GM19043 (cell line): ENCODE measurements around the gene NUBP1.
"Not testable (repeated sequence)": the region's sequence is repeated elsewhere in the genome, so short reads cannot be mapped to it uniquely, and the experiment has no call there.

Experiments used
- ATAC-seq: cut with Tn5 transposase; IDR thresholded peaks from one replicate; pipeline ENCODE4 v1.9.1; 2021; ENCODE audit warnings: low read depth; ENCODE audit not compliant: unreplicated experiment

NUBP1 gene

GRCh38 chr16:10750793-10751192, 7.2 kb downstream of the NUBP1 start:
- no peak for ATAC-seq

DNA sequence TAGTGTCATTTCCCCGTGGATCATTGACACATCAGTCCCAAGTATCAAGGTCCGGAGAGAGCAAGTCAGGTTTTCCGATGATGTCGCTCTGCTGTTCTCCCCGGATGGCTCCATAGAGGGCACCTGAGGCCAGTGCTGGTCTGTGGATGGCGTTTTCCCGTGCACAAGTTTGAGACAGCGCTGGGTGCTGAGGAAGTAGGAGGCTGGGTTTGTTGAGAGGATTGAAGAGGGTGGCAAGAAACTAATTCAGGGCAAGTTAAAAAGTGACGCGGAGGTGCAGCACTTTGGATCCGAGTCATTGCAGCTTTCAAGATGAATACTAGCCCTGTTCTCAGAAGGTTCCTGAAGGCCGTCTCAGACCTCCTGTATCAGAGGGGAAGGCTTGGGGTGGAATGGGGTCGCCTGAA, 7.7 kb downstream of the NUBP1 start:
- no peak for ATAC-seq

- peak; percentile 66 for ATAC-seq
Measured at GRCh38 chr16:10752843-10753523, 9.3 kb downstream of the NUBP1 start.

DNA sequence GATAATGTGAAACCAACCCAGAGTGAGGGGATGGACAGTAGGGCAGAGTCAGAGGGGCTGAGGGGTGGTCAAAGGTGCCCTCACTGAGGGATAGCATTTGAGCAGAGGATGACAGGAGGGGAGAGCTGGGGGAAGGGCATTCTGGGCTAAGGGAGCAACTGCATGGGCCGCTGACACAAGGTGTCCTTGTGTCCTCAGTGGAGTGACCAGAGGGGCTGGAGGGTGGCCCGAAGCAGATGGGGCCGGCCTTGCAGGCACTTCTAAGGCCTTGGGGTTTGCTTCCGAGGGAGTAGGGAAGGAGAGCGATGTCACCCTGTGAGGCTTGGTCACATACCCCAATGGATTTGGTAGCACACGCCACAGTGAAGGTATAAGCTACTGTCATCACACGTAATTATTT, 10.0 kb downstream of the NUBP1 start:
- ATAC-seq = no peak

- ATAC-seq = no peak
Measured at GRCh38 chr16:10754941-10755340, 11.3 kb downstream of the NUBP1 start.

- no peak for ATAC-seq
Measured at GRCh38 chr16:10756574-10756973, 12.9 kb downstream of the NUBP1 start.

- no peak for ATAC-seq
Measured at GRCh38 chr16:10760858-10761257, 17.2 kb downstream of the NUBP1 start.

DNA sequence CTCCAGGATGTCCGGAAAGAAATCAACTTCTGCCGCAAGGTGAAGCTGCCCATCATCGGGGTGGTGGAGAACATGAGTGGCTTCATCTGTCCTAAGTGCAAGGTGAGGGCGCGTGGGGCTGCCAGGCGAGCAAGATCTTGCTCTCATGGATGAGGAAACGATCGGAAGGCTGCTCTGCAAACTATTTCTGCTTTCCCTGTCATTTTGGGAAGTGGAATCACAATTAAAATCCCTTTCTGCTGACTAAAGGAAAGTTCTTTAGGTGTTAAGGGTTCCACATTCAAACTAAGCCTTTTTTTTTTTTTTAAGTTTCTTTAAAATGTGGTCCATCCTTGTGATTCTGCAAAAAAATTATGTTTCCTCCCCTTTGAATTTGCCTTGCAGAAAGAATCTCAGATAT, 17.7 kb downstream of the NUBP1 start:
- ATAC-seq = no peak

- no peak for ATAC-seq
Measured at GRCh38 chr16:10762336-10763016, 18.8 kb downstream of the NUBP1 start.

DNA sequence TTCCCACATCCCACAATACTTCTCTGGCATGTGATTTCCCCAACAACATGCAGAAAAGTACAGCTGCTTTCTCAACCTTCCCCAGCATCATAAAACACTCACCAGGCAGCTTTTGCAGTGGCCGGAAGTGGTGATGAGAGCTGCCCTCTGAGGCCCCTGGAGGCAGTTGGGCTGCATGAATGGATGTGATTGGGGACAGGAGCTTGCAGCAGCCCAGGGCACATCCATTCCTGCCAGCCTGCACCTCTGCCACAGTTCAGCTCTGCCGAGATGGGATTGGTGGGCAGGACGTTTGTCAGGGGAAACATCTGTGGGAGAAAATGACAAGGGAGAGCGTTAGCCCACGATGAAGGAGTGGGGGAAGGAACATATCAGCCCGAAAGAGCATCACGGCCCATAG, 19.8 kb downstream of the NUBP1 start:
- ATAC-seq = no peak

DNA sequence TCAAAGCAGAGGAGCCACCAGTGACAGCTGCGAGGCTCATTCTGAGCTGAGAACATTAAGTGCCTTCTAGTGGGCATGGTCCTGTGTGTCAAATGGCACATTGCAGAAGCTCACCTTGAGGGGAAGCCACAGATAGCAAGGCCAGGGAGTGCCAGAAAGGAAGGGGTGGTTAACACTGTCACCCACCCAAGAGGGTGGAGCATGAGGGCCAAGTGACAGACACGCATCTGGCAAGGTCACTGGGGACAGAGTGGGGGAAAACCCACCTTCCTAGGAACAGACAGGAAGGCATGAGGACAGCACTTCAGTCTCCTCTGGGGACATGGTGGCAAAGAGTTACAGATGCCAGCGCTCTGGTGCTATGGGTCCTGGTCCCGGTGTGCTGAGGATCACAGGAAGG, 22.1 kb downstream of the NUBP1 start:
- ATAC-seq = peak; percentile 59

GRCh38 chr16:10767127-10767526, 23.5 kb downstream of the NUBP1 start:
- no peak for ATAC-seq

- ATAC-seq = no peak
Measured at GRCh38 chr16:10769381-10769780, 25.7 kb downstream of the NUBP1 start.

- no peak for ATAC-seq
Measured at GRCh38 chr16:10770907-10771306, 27.3 kb downstream of the NUBP1 start.

GRCh38 chr16:10776280-10776679, 32.6 kb downstream of the NUBP1 start:
- ATAC-seq = peak; percentile 81

DNA sequence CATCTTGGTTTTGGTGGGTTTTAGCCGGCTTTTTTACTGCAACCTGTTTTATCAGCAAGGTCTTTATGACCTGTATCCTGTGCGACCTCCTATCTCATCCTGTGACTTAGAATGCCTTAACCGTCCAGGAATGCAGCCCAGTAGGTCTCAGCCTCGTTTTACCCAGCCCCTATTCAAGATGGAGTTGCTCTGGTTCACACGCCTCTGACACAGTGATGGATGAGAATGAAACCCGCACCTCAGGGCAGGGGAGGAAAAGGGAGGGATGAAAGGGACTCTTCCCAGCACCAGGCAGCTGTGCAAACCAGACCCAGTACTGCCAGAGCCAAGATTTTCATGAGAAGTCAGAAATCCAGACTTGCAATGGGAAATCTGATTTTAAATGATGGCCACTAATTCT, 33.3 kb downstream of the NUBP1 start:
- ATAC-seq = not testable (repeated sequence)

GRCh38 chr16:10777356-10777755, 33.7 kb downstream of the NUBP1 start:
- ATAC-seq = no peak

GRCh38 chr16:10779908-10780307, 36.3 kb downstream of the NUBP1 start:
- ATAC-seq = not testable (repeated sequence)

GRCh38 chr16:10780628-10781027, 37.0 kb downstream of the NUBP1 start:
- ATAC-seq = no peak

DNA sequence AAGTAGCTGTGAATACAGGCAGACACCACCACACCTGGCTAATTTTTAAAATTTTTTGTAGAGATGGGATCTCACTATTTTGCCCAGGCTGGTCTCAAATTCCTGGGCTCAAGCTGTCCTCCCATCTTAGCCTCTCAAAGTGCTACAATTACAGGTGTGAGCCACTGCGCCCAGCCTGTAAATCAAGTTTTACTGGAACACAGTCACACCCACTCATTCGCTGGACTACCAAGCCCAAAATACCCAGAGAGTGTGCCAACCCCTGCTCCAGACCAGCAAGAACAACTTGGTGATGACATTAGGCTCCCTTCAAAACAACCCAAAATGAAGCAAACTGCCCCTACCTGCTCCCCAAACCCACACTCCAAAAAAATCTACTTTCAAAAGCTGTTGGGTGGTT, 39.0 kb downstream of the NUBP1 start:
- no peak for ATAC-seq

DNA sequence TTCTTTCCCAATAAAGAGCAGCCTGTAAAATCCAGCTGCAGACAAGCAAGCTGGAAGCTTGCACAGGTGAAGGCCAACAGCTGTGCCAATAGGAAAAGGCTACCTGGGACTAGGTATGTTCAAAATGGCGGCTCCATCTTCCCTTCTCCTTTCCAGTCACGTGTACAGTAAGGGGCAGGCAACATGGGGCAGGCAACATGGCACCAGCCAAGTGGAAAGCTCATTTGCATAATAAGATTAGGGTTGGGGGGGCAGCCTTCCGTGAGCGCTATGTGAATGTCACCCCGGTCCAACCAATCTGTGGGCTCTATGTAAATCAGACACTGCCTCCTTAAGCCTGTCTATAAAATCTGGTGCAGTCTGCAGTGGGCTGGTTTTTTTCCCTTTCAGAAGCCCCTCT, 43.7 kb downstream of the NUBP1 start:
- no peak for ATAC-seq

GRCh38 chr16:10788630-10789029, 45.0 kb downstream of the NUBP1 start:
- not testable (repeated sequence) for ATAC-seq
